ENCODE data around the gene HLA-DRA. TPM values are rescaled to one million over a fixed set of nuclear protein-coding genes. Genes with fewer than 3 reads are reported as not detected.

Gene HLA-DRA
- total and polyA plus RNA-seq, 2 of the 4 experiments (the other 2 are of a cell fraction), result not detected

- Histone ChIP-seq H2BK20ac (ENCODE audit: low read depth, low read length) (no peak overlapping the region), H3K9me3 (ENCODE audit: control insufficient read depth, insufficient read depth, low read length) (no peaks in the 10 kb centered on the region), H3K14ac (replicated peaks; ENCODE audit: low read depth, low read length) (no peak overlapping the region), H2BK15ac (ENCODE audit: low read depth, low read length) (no peak overlapping the region), H3K79me1 (ENCODE audit: low read depth in 1 of 2, low read length in 2 of 2) (no peaks in the 10 kb centered on the region), H3K9ac (ENCODE audit: low read depth, low read length) (no peak overlapping the region), H2AK9ac (replicated peaks; ENCODE audit: low read depth, low read length, poor library complexity) (no peak overlapping the region), H3K4me2 (ENCODE audit: low read depth, low read length) (no peak overlapping the region), H3K4me1 (ENCODE audit: control insufficient read depth, insufficient read depth, low read length) (no peaks in the 10 kb centered on the region), H2BK120ac (ENCODE audit: low read depth, low read length) (no peak overlapping the region), H4K5ac (ENCODE audit: low read depth, low read length) (no peak overlapping the region), H4K20me1 (ENCODE audit: insufficient read depth, low read length) (no peaks in the 10 kb centered on the region), H4K8ac (ENCODE audit: low read depth in 2 of 2, low read length in 2 of 2) (no peak overlapping the region), H3K27me3 (ENCODE audit: control insufficient read depth, insufficient read depth, low read length) (peaks cover 10% of the 10 kb centered on the region), H4K91ac (ENCODE audit: insufficient read depth, low read depth, low read length) (no peak overlapping the region), H3K4ac (ENCODE audit: low read depth, low read length) (no peak overlapping the region), H3K36me3 (ENCODE audit: control insufficient read depth, insufficient read depth, low read length) (no peaks in the 10 kb centered on the region), H2BK5ac (ENCODE audit: low read depth, low read length, poor library complexity, severe bottlenecking) (no peak overlapping the region), H3K9me1 (ENCODE audit: insufficient read depth, low read length) (no peaks in the 10 kb centered on the region), H2AK5ac (ENCODE audit: low read depth, low read length) (no peak overlapping the region), H3K23ac (ENCODE audit: low read depth, low read length) (no peak overlapping the region), H2AFZ (replicated peaks; ENCODE audit: low read length, poor library complexity) (no peak overlapping the region), H3K4me3 (ENCODE audit: insufficient read depth, low read depth, low read length) (no peak overlapping the region), H3K56ac (ENCODE audit: extremely low read depth, insufficient read depth, low read length) (no peak overlapping the region), H3K27ac (ENCODE audit: insufficient read depth, low read length) (no peak overlapping the region), H3K18ac (ENCODE audit: low read depth, low read length) (no peak overlapping the region)
- in situ Hi-C loops (cut with MboI; ENCODE audit: low sequenced_read_pairs), result no loop called here
- no CpG with 5 or more reads among the region's 6 CpGs for WGBS, 2 experiments (ENCODE audit: extremely low coverage in 2 of 2, insufficient read length in 1 of 2)
- no TSS peak for BruUV-seq (replicated peaks)
- TF ChIP-seq MAFK (IDR thresholded peaks at IDR 0.05; ENCODE audit: low read depth, low read length) (no peak), FOS (IDR thresholded peaks at IDR 0.05; ENCODE audit: low read depth, low read length) (no peak)
- ATAC-seq (ENCODE audit: low read depth), result no peak
- POLR2A ChIA-PET (ENCODE audit: unreplicated experiment), result no interaction called here
- dilution Hi-C loops (cut with HindIII; ENCODE audit: low sequenced_read_pairs, unreplicated experiment), result no loop called here
- no peak for DNase-seq
- intact Hi-C loops (cut with micrococcal nuclease), result no loop called here
- CTCF ChIA-PET, result no interaction called here
Observed at GRCh38 chr6:32391505-32391904, 48.2 kb upstream of the HLA-DRA start.
